K562 (cell line): ENCODE measurements around the gene FBXL13. TPM values are rescaled to one million over a fixed set of nuclear protein-coding genes. Genes with fewer than 3 reads are reported as not detected.
A peak's percentile ranks its signal among the peaks of the same experiment; 100 is the strongest.

Experiments used
- ATAC-seq: fragments of 200-7000 bp; cut with Tn5 transposase; 3 replicates; pipeline ENCODE4 v1.9.1; 2020; ENCODE audit warnings: moderate library complexity
- BruUV-seq: library from RNA; stranded (reverse); fragments of 400-500 nt; replicated peaks from 2 replicates; lab custom pipeline; 2021; lab: Mats Ljungman, UMichigan
- CTCF ChIA-PET: fragments of 300-600 bp; formaldehyde crosslinking; extraction: SDS; loops from one replicate; lab custom pipeline; 2021; ENCODE audit warnings: low intra/inter-chr PET ratio; lab: Yijun Ruan, JAX
- POLR2A ChIA-PET: fragments of 300-600, 350-650 bp; sonication (Branson Sonifier 250); formaldehyde crosslinking; extraction: SDS; loops from one replicate; lab custom pipeline; 2021; ENCODE audit warnings: antibody characterized with exemption, inconsistent platforms; lab: Yijun Ruan, JAX
- DNase-seq, 4 experiments: peaks; one replicate each; pipeline versions ENCODE4 v3.0.0 to v3.0.0-alpha.2; 2011 to 2018; ENCODE audit warnings: low spot score in 3 of 4, mixed read lengths in 3 of 4; ENCODE audit errors: extremely low read depth in 1 of 4
- FAIRE-seq: peaks from 2 replicates; lab custom pipeline; 2011; peaks lifted over from hg19 to GRCh38; lab: Jason Lieb, UNC
- H2AFZ ChIP-seq: 2 replicates; pipeline ENCODE4 v1.6.0; 2011; ENCODE audit warnings: low read depth, low read length, control low read depth, inconsistent platforms
- H3K27ac ChIP-seq: fragments of 200-600 bp; 3 replicates; pipeline ENCODE4 v1.8.0; 2011; ENCODE audit warnings: low read depth, mild to moderate bottlenecking, control low read depth, inconsistent platforms, low read length, moderate library complexity, mixed read lengths; ENCODE audit errors: extremely low read depth
- H3K27me3 ChIP-seq, 2 experiments: fragments of 300-600 bp in 1 of 2; 2 replicates in 1 of 2; 3 replicates in 1 of 2; pipeline versions ENCODE4 v1.6.0 to v1.8.0; 2011; ENCODE audit warnings: inconsistent platforms in 2 of 2, low read length in 2 of 2, mild to moderate bottlenecking in 1 of 2, mixed read lengths in 1 of 2, moderate library complexity in 1 of 2; ENCODE audit not compliant: control insufficient read depth in 2 of 2, insufficient read depth in 2 of 2
- H3K36me3 ChIP-seq: fragments of 300-600 bp; 3 replicates; pipeline ENCODE4 v1.8.0; 2011; ENCODE audit warnings: mild to moderate bottlenecking, low read length, inconsistent platforms; ENCODE audit not compliant: control insufficient read depth, insufficient read depth
- H3K4me1 ChIP-seq, 2 experiments: fragments of 200-600 bp in 1 of 2; replicated peaks in 1 of 2; 2 replicates in 1 of 2; 3 replicates in 1 of 2; pipeline versions ENCODE4 v1.5.1 to v1.8.0; 2011; ENCODE audit warnings: inconsistent platforms in 2 of 2, low read length in 2 of 2, mild to moderate bottlenecking in 1 of 2, mixed read lengths in 1 of 2, moderate library complexity in 1 of 2; ENCODE audit not compliant: control insufficient read depth in 2 of 2, insufficient read depth in 2 of 2
- H3K4me2 ChIP-seq: 2 replicates; pipeline ENCODE4 v1.6.1; 2011; ENCODE audit warnings: low read length, control low read depth, inconsistent platforms, mixed read lengths; ENCODE audit not compliant: insufficient read depth
- H3K4me3 ChIP-seq: fragments of 200-600 bp; sonication (generic), shearing (Covaris generic); 2 replicates; pipeline ENCODE4 v1.5.1; 2016; ENCODE audit warnings: control low read depth, inconsistent platforms
- H3K79me2 ChIP-seq: fragments of 200-600 bp; 3 replicates; pipeline ENCODE4 v1.8.0; 2011; ENCODE audit warnings: low read length, inconsistent platforms; ENCODE audit not compliant: control insufficient read depth, insufficient read depth
- H3K9ac ChIP-seq, 2 experiments: 2 replicates each; pipeline versions ENCODE4 v1.6.0 to v1.6.1; 2011; ENCODE audit warnings: low read depth in 2 of 2, low read length in 2 of 2, control low read depth in 1 of 2, inconsistent platforms in 1 of 2, mild to moderate bottlenecking in 1 of 2, mixed read lengths in 1 of 2; ENCODE audit not compliant: insufficient read depth in 1 of 2
- H3K9me1 ChIP-seq: one replicate; pipeline ENCODE4 v1.6.0; 2011; ENCODE audit warnings: inconsistent platforms, mild to moderate bottlenecking, low read length, moderate library complexity; ENCODE audit not compliant: control insufficient read depth, insufficient read depth
- H3K9me3 ChIP-seq: replicated peaks from 2 replicates; pipeline ENCODE4 v1.5.1; 2011; ENCODE audit warnings: low read depth, low read length, inconsistent platforms; ENCODE audit not compliant: control insufficient read depth, insufficient read depth
- H4K20me1 ChIP-seq: replicated peaks from 2 replicates; pipeline ENCODE4 v1.6.1; 2011; ENCODE audit warnings: low read length, inconsistent platforms, mixed read lengths; ENCODE audit not compliant: control insufficient read depth, insufficient read depth
- HDAC1 ChIP-seq, 2 experiments: fragments of 450-650 bp; IDR thresholded peaks; 2 replicates each; pipeline ENCODE4 v1.6.1; 2016 to 2017; ENCODE audit warnings: inconsistent platforms in 1 of 2, mild to moderate bottlenecking in 1 of 2, moderate library complexity in 1 of 2
- HDAC3 ChIP-seq: fragments of 450-650 bp; IDR thresholded peaks from 2 replicates; pipeline ENCODE4 v1.6.1; 2018; ENCODE audit warnings: borderline replicate concordance, mild to moderate bottlenecking, moderate library complexity; ENCODE audit not compliant: partially characterized antibody
- MYNN ChIP-seq, 2 experiments: sonication (generic); formaldehyde crosslinking in 1 of 2; IDR thresholded peaks; 2 replicates each; pipeline versions ENCODE4 v1.5.0 to v1.6.1; 2016 to 2020; ENCODE audit warnings: antibody characterized with exemption in 1 of 2, missing genetic modification reagents in 1 of 2
- RBM25 ChIP-seq: fragments of 200-400 bp; formaldehyde crosslinking; IDR thresholded peaks from 2 replicates; pipeline ENCODE4 v1.6.1; 2018; ENCODE audit warnings: low read length, low read depth, moderate library complexity; ENCODE audit not compliant: severe bottlenecking
- SNRNP70 ChIP-seq: fragments of 200-400 bp; formaldehyde crosslinking; optimal IDR thresholded peaks from 2 replicates; pipeline ENCODE3; 2017; ENCODE audit warnings: low read depth, low read length
- THRAP3 ChIP-seq: fragments of 450-650 bp; IDR thresholded peaks from 2 replicates; pipeline ENCODE4 v1.6.1; 2016; ENCODE audit warnings: mild to moderate bottlenecking, inconsistent platforms, borderline replicate concordance
- ZBTB17 ChIP-seq: fragments of 450-650 bp; formaldehyde crosslinking; IDR thresholded peaks from 2 replicates; pipeline ENCODE4 v1.4.0; 2020; ENCODE audit warnings: mild to moderate bottlenecking
- ZBTB7A ChIP-seq: IDR thresholded peaks from 2 replicates; pipeline ENCODE4 v1.6.1; 2011; ENCODE audit warnings: low read depth, mild to moderate bottlenecking, low read length, moderate library complexity, borderline replicate concordance; ENCODE audit not compliant: control insufficient read depth
- ZFP1 ChIP-seq: fragments of 450-650 bp; formaldehyde crosslinking; IDR thresholded peaks from 2 replicates; pipeline ENCODE4 v1.4.0; 2020; ENCODE audit warnings: mild to moderate bottlenecking, mixed read lengths
- ZNF347 ChIP-seq: fragments of 450-650 bp; formaldehyde crosslinking; IDR thresholded peaks from 2 replicates; pipeline ENCODE4 v1.4.0; 2020; ENCODE audit warnings: low read depth, mild to moderate bottlenecking, moderate library complexity
- ZNF354B ChIP-seq: fragments of 250-450 bp; sonication (Bioruptor Pico); IDR thresholded peaks from 2 replicates; pipeline ENCODE4 v1.4.0; 2020
- WGBS: fragments of 100-300 bp; shearing (Covaris generic); methylation state at CpG from one replicate; pipeline ENCODE4 v1.1.6; 2016; ENCODE audit warnings: low coverage, mixed read lengths; ENCODE audit not compliant: insufficient coverage; ENCODE audit errors: missing lambda C conversion rate; 5-methylcytosine and 5-hydroxymethylcytosine counted together
- in situ Hi-C: fragments of 300-500 bp; cut with MboI; formaldehyde crosslinking; loops from 4 replicates; pipeline ENCODE4 v1.15.0; 2018; ENCODE audit warnings: inconsistent platforms, mixed read lengths
- intact Hi-C: fragments of 100-400 bp; cut with micrococcal nuclease; formaldehyde crosslinking; loops from 2 replicates; pipeline ENCODE4 v1.14.2; 2022
- polyA plus RNA-seq, 8 experiments: library from polyadenylated mRNA; depleted of rRNA in 4 of 8; stranded (reverse) in 5 of 8; unstranded in 3 of 8; fragments of >200 nt; fragmentation: Nextera tagmentation in 2 of 8; fragmentation: Illumina TruSeq in 1 of 8; extraction: Ambion mirVana in 2 of 8; extraction: Trizol in 1 of 8; gene quantifications; 2 replicates each; pipeline versions ENCODE4 v1.2.1 to v1.2.3, GENCODE V29; 2011 to 2014; ENCODE audit warnings: inconsistent platforms in 1 of 8, missing spikeins in 1 of 8
- total RNA-seq, 7 experiments: library from RNA; depleted of rRNA in 6 of 7; stranded (reverse); fragments of >200 nt in 6 of 7; fragmentation: Illumina TruSeq in 2 of 7; extraction: Trizol in 2 of 7; gene quantifications; 2 replicates each; pipeline versions ENCODE4 v1.2.1 to v1.2.3, GENCODE V29; 2011 to 2021; ENCODE audit warnings: low replicate concordance in 1 of 7
- TF ChIP-seq, protein P1 (sequence below): sonication (generic); formaldehyde crosslinking; IDR thresholded peaks from 2 replicates; pipeline ENCODE4 v1.9.0; 2022; ENCODE audit warnings: mild to moderate bottlenecking, missing genetic modification reagents
- TF ChIP-seq, protein P2 (sequence below): sonication (generic); formaldehyde crosslinking; IDR thresholded peaks from 2 replicates; pipeline ENCODE4 v1.8.0; 2022; ENCODE audit warnings: missing genetic modification reagents, mild to moderate bottlenecking, moderate library complexity, borderline replicate concordance
- TF ChIP-seq, protein P3 (sequence below): fragments of 250-450 bp; sonication (Bioruptor Pico); IDR thresholded peaks from 2 replicates; pipeline ENCODE4 v1.8.0; 2022; ENCODE audit warnings: inconsistent platforms

Gene FBXL13
- total and polyA plus RNA-seq, 9 of the 15 experiments (the other 6 are each of a cell fraction or from before 2014, with no cell fraction given), result 16.3 to 55.0 (median 25.4) TPM

DNA sequence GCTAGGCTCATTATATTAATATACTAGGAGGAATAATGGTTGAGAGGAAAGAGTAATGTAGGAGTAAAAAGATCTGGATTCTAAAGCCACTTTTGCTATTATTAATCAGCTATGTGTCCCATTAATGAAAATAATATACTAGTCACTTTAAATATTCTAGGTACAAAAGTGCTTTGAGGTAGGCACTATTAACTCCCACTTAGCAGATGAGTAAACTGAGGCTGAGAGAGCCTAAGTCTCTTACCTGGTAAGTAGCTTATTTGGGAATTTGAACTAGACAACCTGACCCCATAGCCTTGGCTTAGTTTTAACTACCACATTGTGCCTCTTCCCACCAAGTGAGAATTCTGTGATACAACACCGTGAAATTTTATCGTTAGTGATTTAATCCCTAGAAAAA lies 6.3 kb upstream of the FBXL13 start:
- no peaks in the 10 kb centered on the region for H3K9me1 ChIP-seq
- in situ Hi-C loops (no loop called here), intact Hi-C loops (no loop called here)
- no peak overlapping the region for H3K27ac ChIP-seq
- H4K20me1 ChIP-seq, result no peaks in the 10 kb centered on the region
- WGBS, result 97% methylated on average over 2 of the region's 2 CpGs
- CTCF ChIA-PET, result no interaction called here
- BruUV-seq, result no TSS peak
- POLR2A ChIA-PET, result interaction anchor here (1.0 to 1.4 kb wide), 2 partner anchors 14 to 88 kb away, joined by 3 read pairs; no protein-coding TSS in a partner anchor
- no peak overlapping the region for H3K4me3 ChIP-seq
- H3K36me3 ChIP-seq, result peaks cover 64% of the 10 kb centered on the region; the same call in 2 of the 3 replicates
- H3K4me1 ChIP-seq, result peaks cover 0 to 4% of the 10 kb centered on the region in 2 experiments; a peak in 2 of 5 replicates
- H2AFZ ChIP-seq, result no peak overlapping the region
- no peaks in the 10 kb centered on the region for H3K9me3 ChIP-seq
- no peak for DNase-seq
- peaks cover 43% of the 10 kb centered on the region for H3K79me2 ChIP-seq
- no peak overlapping the region for H3K9ac ChIP-seq
- TF ChIP-seq RBM25 (peak; percentile 77), HDAC1 (IDR thresholded peaks at IDR 0.05) (no peak)
- TF ChIP-seq, protein P1, sequence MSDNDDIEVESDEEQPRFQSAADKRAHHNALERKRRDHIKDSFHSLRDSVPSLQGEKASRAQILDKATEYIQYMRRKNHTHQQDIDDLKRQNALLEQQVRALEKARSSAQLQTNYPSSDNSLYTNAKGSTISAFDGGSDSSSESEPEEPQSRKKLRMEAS, result no peak
- H3K4me2 ChIP-seq, result no peak overlapping the region
- ATAC-seq, result no peak
- no peak for FAIRE-seq
- H3K27me3 ChIP-seq, result no peaks in the 10 kb centered on the region

DNA sequence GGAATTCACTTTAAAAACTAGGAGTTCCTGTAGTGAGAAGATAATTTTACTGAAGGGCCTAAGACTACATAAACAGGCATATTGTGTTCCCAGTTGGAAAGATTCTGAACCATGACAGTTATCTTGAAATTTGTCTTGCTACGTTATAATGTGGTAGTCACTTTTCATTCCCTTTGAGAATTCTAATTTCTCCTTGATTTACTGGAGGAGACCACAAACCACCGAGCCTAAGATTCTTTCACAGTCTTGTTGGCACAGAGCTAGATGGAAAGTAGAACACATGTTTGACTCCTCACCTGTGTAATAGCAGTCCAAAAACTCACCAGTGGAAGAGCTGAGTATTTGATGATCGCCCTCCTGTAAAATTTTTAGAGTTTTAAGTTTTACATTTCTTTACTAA lies 5.2 kb upstream of the FBXL13 start:
- Histone ChIP-seq H3K27me3 (no peaks in the 10 kb centered on the region), H3K4me3 (no peak overlapping the region), H3K9me3 (no peaks in the 10 kb centered on the region), H3K9me1 (no peaks in the 10 kb centered on the region), H3K4me2 (no peak overlapping the region), H3K36me3 (peaks cover 54% of the 10 kb centered on the region; the same call in 2 of the 3 replicates), H3K9ac (no peak overlapping the region), H3K79me2 (peaks cover 51% of the 10 kb centered on the region), H4K20me1 (no peaks in the 10 kb centered on the region), H2AFZ (no peak overlapping the region), H3K4me1 (peaks cover 0 to 8% of the 10 kb centered on the region in 2 experiments; a peak in 3 of 5 replicates), H3K27ac (no peak overlapping the region)
- ChIA-PET POLR2A (interaction anchor here (0.9 kb wide), 1 partner anchor 18 kb away, joined by 5 read pairs; no protein-coding TSS in a partner anchor), CTCF (no interaction called here)
- in situ Hi-C loops (no loop called here), intact Hi-C loops (no loop called here)
- ATAC-seq (no peak), FAIRE-seq (no peak), DNase-seq (no peak)
- WGBS, result 82% methylated on average over 3 of the region's 3 CpGs
- BruUV-seq, result no TSS peak
- TF ChIP-seq SNRNP70, result no peak
- no peak for TF ChIP-seq ZNF347 (CRISPR knock-in tag)
- TF ChIP-seq, protein P2, sequence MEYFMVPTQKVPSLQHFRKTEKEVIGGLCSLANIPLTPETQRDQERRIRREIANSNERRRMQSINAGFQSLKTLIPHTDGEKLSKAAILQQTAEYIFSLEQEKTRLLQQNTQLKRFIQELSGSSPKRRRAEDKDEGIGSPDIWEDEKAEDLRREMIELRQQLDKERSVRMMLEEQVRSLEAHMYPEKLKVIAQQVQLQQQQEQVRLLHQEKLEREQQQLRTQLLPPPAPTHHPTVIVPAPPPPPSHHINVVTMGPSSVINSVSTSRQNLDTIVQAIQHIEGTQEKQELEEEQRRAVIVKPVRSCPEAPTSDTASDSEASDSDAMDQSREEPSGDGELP (CRISPR knock-in tag), result no peak
- no peak for TF ChIP-seq ZFP1 (CRISPR knock-in tag)
- TF ChIP-seq ZNF354B (CRISPR knock-in tag), result no peak
- no peak for TF ChIP-seq MYNN (IDR thresholded peaks at IDR 0.05)
- no peak for TF ChIP-seq MYNN (CRISPR knock-in tag; IDR thresholded peaks at IDR 0.05)
- TF ChIP-seq, protein P3, sequence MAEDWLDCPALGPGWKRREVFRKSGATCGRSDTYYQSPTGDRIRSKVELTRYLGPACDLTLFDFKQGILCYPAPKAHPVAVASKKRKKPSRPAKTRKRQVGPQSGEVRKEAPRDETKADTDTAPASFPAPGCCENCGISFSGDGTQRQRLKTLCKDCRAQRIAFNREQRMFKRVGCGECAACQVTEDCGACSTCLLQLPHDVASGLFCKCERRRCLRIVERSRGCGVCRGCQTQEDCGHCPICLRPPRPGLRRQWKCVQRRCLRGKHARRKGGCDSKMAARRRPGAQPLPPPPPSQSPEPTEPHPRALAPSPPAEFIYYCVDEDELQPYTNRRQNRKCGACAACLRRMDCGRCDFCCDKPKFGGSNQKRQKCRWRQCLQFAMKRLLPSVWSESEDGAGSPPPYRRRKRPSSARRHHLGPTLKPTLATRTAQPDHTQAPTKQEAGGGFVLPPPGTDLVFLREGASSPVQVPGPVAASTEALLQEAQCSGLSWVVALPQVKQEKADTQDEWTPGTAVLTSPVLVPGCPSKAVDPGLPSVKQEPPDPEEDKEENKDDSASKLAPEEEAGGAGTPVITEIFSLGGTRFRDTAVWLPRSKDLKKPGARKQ, result no peak
- TF ChIP-seq ZBTB7A, result no peak
- TF ChIP-seq THRAP3, result no peak
- TF ChIP-seq ZBTB17 (CRISPR knock-in tag), result no peak
- TF ChIP-seq HDAC3, result no peak
